ENCODE data around the gene KCNJ9.
"Not testable (repeated sequence)": the region's sequence is repeated elsewhere in the genome, so short reads cannot be mapped to it uniquely, and the experiment has no call there.

The KCNJ9 gene

DNA sequence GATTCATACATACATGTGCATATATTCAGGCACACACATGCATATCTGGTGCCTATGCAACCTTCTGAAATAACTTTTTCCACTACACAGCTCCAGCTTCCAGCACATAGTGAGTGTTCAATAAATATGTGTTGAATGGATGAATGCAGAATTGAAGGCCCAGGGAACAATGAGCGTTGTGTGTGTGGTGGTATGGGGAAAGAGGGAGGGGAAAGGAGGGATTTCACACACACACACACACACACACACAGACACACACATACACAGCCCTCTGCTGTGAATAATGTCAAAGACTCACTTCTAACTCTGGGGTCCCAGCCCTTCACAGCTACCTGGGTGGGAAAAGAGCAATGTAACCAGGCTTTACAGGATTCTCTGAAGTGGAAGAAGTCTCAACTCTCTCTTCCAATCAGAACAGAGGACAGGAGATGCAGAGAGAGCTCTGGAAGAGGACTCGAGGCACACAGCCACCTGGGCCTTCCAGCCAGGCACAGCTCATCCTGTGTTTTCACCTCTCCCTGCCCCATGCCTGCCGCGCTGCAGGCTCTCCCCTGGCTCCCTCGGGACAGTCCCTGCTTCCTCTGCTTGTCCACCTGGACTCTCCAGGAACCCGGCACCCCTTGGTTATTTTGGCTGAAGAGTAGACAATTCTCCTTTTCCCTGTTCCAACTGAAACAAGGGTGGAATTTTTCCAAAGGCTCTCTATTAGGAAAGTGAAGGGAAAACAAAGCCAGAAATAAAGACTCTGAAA lies 22.5 kb downstream of the KCNJ9 start:
- DNase-seq (ENCODE audit: low spot score), result no peak

DNA sequence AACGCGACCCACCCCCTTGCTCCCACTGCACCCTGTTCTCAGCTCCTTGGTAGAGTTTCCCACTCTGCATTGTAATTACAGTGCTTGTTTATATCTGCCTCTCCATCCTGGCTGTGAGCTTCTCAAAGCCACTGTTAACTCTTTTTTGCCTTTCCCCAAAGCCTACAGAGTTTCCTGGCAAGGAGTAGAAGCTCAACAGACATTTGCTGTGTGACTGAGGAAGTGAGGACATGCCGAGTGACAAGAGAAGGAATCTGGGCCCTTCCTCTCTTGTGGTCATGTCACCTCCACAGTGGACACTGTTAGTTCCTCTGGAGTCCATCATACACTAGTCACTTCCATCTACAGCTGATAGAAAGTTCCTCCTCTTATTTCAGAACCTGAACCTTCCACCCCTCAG lies 23.1 kb downstream of the KCNJ9 start:
- DNase-seq (ENCODE audit: low spot score), result no peak

DNA sequence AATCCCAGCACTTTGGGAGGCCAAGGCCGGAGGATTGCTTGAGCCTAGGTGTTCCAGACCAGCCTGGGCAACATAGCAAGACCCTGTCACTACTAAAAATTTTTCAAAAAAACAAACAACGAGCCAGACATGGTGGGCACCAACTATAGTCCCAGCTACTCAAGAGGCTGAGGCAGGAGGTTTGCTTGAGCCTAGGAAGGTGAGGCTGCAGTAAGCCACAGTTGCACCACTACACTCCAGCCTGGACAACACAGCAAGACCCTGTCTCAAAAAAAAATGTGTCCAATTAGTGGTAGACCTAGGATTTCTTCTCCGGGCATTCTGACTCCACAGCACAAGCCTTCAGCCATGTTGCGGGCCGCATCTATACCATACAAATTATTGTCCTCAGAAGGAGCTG lies 23.8 kb downstream of the KCNJ9 start:
- no peak for DNase-seq (ENCODE audit: low spot score)

DNA sequence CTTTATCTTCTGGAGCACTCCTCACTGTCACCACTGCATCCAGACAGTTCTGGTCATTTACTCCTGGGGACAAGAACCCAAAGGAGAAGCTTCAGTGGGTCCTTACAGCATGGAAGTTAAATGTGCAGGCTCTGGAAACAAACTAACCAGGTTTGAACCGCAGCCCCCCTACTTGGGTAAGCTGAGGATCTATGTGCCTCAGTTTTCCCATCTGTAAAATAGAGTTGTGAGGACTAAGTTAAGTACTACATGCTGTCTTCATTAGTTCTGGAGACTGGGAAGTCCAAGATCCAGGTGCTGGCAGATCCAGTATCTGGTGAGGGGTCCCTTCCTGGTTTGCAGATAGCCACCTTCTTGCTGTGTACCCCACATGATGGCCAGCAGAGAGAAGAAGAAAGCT lies 26.2 kb downstream of the KCNJ9 start:
- no peak for DNase-seq (ENCODE audit: low spot score)

DNA sequence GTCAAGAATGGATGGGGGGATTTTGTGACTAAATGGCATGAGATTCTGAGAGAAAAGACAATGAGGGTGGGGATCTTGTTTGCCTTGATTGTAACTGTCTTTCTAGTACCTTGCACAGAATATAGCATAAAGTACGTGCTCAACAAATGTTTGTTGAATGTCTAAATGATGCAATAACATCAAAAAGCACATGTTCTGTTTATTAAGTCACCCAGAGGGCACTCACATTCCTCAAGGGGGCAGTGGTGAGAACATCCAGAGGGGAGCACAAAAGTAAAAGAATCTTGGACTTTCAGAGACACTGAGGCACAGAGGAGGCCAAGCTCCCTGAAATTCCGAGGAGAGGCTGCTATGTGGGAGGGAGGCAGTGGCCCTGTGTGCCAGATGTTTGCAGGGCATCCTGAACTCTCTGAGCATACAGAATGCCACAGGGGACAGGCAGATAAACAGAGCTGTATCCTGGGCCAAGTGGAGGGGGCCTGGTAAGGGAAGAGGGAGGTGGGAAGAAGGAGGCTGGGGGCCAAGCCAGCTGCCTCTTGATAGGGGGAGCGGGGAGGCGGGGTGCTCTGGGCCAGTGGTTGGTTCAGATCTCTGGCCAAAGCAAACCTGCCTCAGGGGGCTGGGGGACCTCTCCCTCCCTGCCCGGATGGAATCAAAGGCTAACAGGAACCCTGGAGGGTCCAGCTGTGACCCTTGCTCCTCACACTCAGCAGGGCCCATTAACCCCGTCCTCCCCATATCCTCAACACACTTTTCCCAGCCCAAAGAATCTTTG lies 27.7 kb downstream of the KCNJ9 start:
- DNase-seq (ENCODE audit: low spot score), result no peak

DNA sequence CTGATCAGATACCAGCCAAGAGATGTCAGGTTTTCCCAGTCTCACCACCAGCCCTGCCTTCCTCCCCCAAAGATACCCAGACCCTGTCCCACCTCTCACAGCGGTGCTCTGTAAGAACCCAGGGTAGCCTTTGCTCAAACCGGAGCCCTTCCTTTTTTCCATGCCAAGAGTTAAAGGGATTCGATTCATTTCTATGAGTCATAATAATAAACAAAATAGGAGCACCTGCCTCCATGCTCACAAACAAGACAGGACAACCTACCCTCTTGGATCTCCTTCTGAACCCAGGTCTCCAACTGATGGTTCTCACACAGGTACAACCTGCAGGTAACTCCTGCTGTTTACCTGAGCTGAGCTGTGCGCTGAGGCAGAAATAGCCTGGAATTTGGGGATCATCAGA lies 28.3 kb downstream of the KCNJ9 start:
- DNase-seq (ENCODE audit: low spot score), result no peak

DNA sequence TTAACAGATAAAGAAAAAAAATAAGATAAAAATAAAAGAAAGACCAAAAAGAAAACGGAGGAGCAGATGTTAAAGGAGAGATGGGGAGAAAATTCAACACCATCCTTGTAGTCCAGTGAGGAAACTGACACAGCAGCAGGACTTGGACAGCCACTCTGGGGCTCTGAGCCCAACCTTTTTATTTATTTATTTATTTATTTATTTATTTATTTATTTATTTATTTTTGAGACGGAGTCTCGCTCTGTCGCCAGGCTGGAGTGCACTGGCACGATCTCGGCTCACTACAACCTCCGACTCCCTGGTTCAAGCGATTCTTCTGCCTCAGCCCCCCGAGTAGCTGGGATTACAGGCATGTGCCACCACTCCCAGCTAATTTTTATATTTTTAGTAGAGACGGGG lies 30.1 kb downstream of the KCNJ9 start:
- not testable (repeated sequence) for DNase-seq (ENCODE audit: low spot score)

DNA sequence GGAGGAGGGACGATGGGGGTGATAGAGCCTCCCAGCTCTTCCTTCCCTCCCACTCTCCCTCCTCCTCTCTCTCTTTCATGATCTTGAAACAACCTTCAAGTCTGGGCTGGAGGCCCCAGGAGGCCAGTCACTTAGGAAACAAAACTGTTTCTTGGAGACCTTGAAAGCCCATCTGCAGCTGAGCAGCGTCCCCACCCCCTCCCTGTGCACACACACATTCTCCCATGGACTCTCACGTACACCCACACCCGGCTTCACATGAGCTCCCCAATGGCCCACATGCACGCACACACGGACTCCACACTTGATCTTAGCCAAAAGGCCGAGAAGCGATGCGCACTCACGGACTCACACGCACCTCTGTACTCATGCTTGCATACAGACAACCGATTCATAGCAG lies 31.0 kb downstream of the KCNJ9 start:
- DNase-seq (ENCODE audit: low spot score), result no peak

DNA sequence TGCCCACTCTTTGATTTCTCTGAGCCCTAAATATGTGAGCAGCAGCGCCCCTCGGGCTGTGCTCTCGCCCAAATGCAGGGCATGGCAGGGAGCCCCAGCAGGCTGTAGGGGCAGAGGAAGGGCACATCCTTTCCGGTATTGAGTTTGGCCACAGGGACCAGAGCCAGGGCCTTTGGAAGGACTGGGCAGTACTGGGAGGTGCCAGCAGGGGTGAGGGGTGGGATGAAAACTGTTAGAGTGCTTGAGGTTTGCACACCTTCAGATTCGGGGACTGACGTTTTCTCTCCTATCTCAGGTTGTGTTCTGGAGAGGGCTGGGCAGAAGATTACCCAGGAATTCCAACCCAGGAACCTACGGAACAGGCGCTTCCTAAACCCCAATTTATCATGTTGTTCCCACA lies 32.1 kb downstream of the KCNJ9 start:
- DNase-seq (ENCODE audit: low spot score), result no peak

DNA sequence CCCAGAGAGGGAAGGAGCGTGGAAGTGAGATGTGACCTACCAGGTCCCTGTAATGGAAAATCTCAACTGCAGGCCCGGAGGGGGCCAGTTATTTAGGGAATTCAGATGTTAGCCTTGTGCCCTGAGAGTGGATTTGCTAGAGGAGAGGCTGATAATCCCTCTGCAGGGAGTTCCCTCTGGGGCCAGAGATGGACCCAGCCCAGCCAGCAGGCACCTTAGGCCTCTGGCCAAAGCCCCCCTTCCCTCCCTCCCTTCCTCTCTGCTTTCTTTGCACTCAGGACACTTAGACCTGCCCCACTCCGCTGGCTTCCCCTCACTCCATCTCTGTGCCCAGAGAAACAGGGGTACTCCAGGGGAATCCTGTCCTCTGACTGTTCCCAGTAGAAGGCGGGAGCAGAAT lies 32.7 kb downstream of the KCNJ9 start:
- no peak for DNase-seq (ENCODE audit: low spot score)

DNA sequence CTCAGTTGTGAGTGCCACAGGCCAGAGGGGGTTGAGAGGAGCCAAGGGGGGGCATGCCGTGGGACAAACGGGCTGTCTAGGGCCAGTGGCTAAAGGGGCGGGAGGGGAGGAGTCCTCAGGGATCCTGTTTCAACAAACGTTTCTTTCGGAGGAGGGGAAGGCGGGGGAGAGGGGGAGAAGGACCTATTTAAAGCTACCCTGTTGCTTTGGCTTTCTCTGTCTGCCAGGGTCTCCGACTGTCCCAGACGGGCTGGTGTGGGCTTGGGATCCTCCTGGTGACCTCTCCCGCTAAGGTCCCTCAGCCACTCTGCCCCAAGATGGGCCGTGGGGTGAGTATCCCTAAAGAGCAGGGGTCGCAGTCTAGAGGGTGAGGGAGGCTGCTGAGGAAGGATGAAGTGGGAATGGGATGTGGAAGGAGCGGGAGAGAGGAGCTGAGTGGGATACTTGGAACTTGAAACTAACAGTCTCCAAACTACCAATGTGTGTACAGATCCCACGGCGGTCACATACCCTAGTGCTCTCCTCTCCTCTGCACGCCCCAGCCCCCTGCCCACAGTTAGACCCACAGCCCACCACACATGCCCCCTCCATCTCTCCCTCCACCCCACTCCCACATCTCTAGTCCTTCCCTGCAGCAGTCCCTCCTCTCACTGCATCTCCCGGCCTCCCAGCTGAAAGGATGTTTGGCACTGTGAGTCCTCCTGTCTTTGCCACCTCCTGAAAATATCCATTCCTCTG lies 34.4 kb downstream of the KCNJ9 start, which contains the start of gene ATP1A2:
TSS of gene ATP1A2 (plus strand) at position 215 of the 738 bp plus-strand sequence. CDS start at position 318, 103 bp downstream.
- no peak for DNase-seq (ENCODE audit: low spot score)

DNA sequence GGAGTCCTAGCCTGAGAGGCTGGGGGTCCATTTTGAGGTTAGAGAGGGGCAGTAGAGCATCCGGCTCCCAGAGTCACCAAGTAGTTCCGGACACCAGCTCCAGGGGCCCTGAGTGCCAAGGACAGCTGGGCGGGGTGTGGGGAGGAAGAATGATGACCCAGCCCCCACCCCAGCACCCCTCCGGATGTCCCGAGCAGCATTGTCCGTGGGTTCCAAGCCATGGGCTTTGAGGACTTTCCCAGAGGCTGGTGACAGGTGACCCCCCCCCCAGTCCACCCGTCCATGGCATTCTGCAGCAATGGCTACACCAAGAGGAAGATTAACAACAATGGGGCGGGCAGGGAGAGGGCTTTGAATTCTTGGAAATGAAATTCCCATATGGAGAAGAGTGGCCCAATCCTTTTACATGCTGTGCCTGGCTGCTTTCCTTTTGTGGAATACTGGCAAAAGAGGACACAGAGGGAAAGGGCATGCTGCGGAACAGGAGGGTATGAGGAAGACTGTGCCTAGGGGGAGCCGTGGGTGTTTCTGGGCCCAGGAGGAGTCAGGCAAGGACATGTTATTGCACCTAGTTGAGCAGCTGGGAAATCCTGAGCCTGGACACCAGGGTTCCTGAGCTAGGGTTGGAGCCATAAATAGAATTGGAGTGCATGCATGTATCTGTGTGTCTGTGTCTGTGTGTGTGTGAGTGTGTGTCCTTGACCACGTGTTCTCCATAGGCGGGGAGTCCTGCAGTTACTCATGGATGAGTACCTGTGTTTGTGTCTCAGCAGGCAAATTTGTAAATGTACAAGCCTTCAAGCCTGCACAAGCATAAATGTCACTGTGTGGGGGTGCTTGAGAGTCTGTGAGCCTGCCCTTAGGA lies 35.2 kb downstream of the KCNJ9 start:
- DNase-seq (ENCODE audit: low spot score), result no peak

DNA sequence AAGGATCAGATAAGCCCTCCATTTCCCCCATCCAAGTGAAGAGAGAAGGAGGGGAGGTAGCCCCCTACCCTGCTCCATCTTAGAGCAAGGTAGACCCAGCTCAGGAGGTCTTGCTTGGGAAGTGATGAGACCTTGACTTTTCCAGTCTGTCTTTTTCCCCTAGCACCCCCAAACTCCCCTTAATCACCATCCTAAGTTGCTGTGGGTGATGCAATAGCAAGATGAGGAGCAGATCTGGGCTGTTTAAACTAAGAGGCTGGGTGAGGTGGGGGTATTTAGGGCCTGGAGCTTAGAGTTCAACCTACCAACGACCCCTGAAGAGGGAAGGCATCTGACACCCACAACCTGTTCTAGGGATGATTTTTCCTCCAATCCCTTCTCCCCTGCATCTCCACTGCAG lies 36.0 kb downstream of the KCNJ9 start:
- no peak for DNase-seq (ENCODE audit: low spot score)

DNA sequence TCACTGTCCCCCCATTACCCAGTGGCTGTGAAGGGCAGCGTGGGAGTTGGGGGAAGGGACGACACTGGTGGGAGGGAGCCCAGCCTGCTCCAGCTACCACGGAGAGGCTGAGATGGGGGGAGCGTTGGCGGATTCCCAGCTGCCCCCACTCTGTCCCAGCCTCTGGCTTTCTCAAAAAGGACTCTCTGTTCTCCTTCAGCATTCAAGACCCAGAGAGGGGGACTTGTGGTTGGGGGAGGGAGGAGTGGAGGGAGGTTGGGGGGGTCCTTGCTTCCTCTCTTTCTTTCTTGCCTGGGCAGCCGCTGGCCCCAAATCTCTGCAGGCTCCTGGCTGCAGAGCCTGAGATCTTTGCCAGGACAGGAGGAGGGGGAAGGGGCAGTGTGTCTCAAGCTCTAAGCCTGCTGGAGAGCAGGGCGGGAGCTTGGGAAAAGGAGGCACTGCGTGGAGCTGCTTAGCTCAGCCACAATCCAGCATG lies 36.4 kb downstream of the KCNJ9 start:
- no peak for DNase-seq (ENCODE audit: low spot score)

DNA sequence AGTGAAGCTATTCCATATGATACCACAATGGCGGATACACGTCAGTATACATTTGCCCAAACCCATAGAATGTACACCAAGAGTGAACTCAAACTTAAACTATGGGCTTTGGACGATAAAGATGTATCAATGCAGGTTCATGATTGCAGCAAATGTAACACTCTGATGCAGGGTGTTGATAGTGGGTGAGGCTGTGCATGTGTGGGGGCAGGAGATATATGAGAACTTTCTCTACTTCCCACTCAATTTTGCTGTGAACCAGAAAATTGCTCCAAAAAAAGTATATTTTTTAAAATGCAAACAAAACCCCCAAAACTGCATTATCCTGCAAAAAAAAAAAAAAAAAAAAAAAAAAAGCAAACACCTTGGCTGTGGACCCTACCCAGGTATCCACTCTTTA lies 37.6 kb downstream of the KCNJ9 start:
- no peak for DNase-seq (ENCODE audit: low spot score)

DNA sequence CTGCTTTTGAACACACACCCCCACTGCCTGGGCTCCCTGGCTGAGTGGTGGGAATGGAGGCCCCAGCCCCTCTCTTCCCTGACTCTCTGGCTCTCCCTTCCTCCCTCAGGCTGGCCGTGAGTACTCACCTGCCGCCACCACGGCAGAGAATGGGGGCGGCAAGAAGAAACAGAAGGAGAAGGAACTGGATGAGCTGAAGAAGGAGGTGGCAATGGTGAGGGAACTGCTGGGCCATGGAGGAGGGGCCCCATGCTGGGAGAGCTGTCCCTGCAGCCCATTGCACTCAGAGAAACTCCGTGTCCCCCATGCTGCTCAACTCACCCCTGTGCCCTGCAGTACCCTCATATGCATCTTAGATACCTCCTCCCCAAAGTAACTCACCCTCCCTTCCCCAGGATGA lies 39.5 kb downstream of the KCNJ9 start:
- DNase-seq (ENCODE audit: low spot score), result no peak

DNA sequence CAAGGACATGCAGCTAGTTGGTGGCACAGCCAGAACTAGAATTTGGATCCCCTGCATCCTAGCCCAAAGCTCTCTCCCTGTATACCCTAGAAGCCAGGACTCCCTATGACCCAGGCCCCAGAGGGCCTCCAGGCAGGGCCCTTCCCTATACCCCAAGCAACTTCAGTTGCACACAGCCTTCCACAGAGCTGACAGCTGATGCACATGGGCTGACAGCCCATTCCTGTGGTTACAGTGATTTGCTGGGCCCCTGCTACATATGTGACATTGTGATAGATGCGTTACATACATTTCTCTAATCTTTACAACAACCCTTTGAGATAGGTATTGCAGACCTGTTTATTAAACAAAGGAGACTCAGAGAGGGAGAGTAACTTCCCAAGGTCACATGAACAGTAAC lies 40.0 kb downstream of the KCNJ9 start:
- no peak for DNase-seq (ENCODE audit: low spot score)

DNA sequence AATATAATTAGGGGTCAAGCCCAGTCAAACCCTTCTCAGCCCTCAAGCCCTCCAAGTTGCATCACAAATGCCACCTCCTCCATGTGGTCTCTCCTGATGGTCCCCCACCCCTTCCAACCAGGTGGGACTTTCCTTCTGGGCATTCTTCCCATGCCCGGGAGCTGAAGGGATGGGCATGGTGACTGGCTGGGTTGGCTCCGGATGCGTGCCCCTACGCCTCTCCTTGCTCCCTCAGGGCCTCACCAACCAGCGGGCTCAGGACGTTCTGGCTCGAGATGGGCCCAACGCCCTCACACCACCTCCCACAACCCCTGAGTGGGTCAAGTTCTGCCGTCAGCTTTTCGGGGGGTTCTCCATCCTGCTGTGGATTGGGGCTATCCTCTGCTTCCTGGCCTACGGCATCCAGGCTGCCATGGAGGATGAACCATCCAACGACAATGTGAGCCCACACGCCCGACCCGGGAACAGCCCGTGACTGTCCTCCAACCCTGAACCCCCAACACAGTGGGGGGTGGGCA lies 41.7 kb downstream of the KCNJ9 start:
- DNase-seq (ENCODE audit: low spot score), result no peak

DNA sequence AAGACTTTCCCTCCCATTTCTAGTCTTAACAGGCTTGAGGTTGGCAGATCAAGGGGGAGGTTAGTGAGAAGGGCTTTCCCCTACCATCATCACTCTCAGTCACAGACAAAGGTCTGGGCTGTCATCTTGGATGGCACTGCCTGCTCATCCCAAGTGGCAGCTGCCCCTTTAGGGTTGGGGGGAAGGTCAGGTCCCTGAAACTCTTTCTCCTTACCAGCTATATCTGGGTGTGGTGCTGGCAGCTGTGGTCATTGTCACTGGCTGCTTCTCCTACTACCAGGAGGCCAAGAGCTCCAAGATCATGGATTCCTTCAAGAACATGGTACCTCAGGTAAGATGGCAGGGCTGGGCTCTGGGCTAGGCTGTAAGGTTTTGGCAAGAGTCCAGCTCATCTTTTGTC lies 42.4 kb downstream of the KCNJ9 start:
- DNase-seq (ENCODE audit: low spot score), result no peak

DNA sequence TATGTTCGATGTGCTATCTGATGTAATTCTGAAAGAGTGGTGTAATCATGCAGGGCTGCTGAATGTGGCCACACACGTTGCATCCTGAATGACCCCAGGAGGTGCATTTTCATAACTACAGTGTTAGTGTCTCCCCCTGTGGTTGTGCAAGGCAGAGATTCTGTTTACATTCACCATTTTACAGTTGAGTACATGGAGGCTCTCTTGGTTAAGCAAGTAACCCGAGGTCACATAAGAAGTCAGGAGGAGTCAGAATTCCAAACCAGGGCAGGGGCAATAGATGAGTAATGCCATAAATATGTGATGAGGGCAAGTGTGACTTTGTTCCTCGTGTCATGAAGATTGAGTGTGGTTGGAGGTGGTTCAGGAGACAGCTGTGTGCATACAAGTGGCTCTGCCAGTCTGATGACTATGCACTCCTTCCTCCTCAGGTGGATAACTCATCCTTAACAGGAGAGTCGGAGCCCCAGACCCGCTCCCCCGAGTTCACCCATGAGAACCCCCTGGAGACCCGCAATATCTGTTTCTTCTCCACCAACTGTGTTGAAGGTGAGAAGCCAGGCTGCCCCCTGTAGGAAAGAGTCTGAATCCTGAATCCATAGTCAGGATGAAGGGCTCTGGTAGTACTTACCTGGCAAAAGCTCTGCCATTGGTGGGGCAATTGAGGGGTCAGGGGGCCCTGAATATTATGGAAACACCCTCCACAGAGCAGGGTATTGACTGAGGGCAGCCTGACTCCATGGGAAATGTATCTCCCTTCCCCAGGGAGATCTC lies 43.6 kb downstream of the KCNJ9 start:
- DNase-seq (ENCODE audit: low spot score), result no peak

DNA sequence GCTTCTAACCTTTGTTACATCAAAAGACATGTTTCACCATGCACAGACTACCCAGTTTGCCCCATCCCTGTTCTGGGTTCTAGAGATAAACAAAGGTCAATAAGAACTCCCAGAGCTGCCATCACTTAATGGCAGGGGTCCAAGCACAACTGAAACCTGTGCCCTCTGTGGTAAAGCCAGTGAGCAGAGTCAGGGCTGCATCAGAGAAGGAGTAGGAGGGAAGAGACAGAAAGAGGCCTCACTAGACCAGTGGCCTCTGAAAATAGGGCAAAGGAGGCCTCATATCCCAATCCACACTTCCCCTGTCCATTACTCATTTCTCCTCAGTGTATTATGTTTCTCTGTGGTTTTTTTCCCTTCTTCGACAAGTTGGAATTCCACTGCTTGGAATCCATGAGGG lies 44.4 kb downstream of the KCNJ9 start:
- DNase-seq (ENCODE audit: low spot score), result no peak

All from D341Med (cell line).